VCaP (cell line): ENCODE data around the gene CHD5.
"Not testable (repeated sequence)": the region's sequence is repeated elsewhere in the genome, so short reads cannot be mapped to it uniquely, and the experiment has no call there.

Experiments
- H3K27ac ChIP-seq: fragments of 450-650 bp; 2 replicates; pipeline ENCODE4 v1.5.1; 2017
- TF ChIP-seq, protein P1 (sequence below): fragments of 450-650 bp; conservative IDR thresholded peaks from 2 replicates; pipeline ENCODE4 v1.5.1; 2017; ENCODE audit warnings: mild to moderate bottlenecking, moderate library complexity

Gene CHD5

DNA sequence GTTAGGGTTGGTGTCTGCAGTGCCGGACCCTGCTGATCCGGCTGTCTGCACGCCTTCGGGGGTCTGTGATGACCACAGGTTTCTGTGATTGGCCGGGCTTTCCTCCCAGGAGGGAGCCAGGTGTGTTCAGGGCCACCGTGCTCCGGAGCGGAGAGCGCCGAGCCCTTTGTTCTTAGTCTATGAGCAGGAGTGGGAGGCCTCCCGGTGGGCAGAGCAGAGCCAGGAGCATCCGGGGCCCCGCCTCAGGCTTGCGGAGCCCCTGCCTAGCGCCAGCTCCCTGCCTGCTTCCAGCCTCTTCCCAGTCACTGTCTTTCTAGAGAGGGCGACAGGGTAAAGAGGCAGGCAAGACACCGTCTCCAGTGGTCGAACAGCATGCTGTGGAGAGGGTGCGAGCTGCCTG lies 102.6 kb downstream of the CHD5 start:
- TF ChIP-seq, protein P1, sequence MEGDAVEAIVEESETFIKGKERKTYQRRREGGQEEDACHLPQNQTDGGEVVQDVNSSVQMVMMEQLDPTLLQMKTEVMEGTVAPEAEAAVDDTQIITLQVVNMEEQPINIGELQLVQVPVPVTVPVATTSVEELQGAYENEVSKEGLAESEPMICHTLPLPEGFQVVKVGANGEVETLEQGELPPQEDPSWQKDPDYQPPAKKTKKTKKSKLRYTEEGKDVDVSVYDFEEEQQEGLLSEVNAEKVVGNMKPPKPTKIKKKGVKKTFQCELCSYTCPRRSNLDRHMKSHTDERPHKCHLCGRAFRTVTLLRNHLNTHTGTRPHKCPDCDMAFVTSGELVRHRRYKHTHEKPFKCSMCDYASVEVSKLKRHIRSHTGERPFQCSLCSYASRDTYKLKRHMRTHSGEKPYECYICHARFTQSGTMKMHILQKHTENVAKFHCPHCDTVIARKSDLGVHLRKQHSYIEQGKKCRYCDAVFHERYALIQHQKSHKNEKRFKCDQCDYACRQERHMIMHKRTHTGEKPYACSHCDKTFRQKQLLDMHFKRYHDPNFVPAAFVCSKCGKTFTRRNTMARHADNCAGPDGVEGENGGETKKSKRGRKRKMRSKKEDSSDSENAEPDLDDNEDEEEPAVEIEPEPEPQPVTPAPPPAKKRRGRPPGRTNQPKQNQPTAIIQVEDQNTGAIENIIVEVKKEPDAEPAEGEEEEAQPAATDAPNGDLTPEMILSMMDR = no peak
- H3K27ac ChIP-seq = no peak overlapping the region

DNA sequence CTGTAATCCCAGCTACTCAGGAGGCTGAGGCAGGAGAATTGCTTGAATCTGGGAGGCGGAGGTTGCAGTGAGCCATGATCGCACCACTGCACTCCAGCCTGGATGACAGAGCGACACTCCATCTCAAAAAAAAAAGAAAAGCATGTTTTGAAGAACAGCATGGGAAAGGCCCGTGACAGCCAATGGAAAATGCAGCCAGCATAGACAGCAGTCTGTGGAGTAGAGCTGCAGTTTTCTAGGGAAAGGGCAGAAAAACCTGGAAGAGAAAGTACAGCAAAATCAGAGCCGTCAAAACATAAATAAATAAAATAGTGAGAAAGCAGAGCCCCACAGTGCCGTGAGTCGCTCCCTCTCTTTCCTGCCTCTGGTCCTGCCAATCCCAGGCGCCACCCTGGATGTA lies 103.1 kb downstream of the CHD5 start:
- not testable (repeated sequence) for H3K27ac ChIP-seq

DNA sequence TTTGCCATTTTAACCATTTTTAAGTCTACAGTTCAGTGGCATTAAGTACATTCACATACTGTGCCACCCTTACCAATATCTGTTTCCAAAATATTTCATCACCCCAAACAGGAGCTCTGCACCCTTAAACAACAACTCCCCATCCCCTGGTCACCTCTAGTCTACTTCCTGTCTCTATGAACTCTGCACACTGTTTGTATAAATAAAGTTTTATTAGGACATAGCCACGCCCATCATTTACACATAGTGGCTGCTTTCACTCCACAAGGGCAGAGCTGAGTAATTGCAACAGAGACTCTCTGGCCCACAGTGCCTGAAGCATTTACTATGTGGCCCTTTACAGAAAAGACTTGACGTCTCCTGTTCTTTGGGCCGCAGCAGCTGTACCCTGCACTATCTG lies 104.4 kb downstream of the CHD5 start:
- TF ChIP-seq, protein P1 = no peak
- no peak overlapping the region for H3K27ac ChIP-seq

DNA sequence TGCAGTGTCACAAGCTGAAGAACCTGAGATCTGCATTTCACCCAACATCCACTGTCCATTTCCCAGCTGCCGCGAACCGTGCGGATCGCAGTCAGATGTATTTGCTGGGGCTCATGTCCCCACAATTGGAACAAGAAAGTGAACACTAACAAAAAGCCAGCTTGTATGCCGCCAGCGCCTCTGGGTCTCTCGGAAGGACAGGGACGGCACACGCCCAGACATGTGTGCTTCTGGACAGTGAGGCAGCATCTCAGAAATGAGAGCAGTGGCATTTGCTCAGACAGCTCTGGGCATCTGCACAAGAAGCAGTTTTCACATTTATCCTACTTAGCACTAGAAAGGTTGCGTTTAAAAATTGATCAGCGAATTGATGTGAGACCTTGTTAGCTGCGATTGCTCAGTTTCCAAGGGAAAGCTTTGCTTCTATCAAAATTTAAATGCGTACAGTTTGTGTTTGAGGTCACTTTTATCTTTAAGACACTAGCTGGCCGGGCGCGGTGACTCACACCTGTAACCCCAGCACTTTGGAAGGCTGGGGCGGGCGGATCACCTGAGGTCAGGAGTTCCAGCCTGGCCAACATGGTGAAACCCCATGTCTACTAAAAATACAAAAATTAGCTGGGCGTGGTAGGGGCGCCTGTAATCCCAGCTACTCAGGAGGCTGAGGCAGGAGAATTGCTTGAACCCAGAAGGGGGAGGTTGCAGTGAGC lies 105.8 kb downstream of the CHD5 start:
- no peak overlapping the region for H3K27ac ChIP-seq
- TF ChIP-seq, protein P1 = no peak

DNA sequence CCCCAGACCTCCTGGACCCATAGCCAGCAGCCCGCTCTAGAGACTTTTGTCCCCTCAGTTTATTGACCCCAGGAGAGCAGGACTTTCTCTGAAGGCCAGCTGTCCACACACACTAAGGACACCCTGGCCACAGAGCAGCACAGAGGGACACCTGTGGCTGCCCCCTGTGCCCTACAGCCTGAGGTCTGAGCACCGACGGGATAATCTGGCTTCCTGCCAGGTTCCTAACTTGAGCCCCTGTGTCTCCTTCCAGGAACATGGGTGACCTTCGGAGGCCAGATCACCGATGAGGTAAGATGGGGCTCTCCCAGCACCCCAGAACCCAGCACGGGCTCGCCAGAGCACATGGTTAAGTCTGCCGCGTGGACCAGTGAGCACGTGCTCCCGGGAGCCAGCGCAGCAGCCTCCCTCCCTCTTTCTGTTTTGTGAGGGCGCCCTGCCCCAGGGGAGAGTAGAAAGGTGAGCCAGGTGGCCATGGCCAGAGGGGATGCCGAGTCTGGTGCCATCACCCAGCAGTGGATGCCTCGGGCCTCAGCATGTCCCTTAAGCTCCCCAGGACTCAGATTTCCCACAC lies 106.6 kb downstream of the CHD5 start:
- H3K27ac ChIP-seq = no peak overlapping the region
- TF ChIP-seq, protein P1 = no peak

DNA sequence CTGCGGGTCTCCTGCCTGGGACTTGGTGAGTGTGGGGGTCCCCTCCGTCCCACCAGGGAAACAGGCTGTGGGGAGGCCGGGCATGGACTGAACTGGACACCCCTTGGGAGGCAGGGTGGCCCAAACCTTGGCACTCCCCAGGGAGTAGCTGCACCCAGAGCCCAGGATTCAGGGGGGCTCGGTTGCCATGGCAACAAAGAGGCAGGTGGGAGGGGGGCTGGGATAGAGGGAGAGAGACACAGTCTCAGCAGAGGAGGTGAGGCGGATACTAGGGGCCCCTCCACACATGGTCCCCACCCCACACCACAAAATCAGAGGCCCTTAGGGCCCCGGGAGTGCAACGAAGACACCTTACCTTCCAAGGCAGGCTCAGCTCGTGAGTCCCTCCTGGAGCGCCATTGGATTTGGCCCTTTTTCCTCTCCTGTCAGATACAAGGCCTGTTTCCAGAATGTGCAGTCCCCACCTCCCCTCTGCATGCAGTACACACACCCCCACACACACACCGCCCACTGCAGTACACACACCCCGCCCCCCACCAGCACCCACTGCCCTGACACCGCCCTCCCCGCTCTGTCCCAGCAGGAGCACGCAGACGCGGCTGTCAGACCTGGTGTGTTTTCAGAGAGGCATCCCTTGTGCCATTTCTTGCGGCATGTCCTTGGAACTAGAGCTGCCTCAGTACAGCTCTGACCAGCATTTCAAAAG lies 107.2 kb downstream of the CHD5 start:
- no peak overlapping the region for H3K27ac ChIP-seq

DNA sequence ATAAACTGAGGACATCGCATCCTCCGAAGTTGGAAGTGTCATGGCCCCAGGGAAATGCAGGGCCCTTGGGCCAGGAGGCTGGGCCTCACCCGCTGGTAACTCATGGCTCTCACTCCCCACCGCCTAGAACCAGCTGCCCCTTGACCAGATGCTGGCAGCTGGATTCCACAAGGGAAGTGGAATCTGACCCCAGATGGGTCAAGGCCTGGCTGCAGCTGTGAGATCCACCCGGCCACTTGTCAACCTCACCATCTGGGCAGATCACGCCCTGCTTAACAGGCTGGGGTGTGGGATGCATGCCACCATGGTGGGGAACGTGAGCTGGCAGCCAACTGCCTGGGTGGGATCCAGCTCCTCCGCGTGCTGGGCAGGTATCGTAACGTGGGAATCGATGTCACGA lies 108.9 kb downstream of the CHD5 start:
- TF ChIP-seq, protein P1 = no peak
- no peak overlapping the region for H3K27ac ChIP-seq

More for the DNA sequence above, 107.2 kb downstream of the CHD5 start:
- TF ChIP-seq, protein P1 = no peak

DNA sequence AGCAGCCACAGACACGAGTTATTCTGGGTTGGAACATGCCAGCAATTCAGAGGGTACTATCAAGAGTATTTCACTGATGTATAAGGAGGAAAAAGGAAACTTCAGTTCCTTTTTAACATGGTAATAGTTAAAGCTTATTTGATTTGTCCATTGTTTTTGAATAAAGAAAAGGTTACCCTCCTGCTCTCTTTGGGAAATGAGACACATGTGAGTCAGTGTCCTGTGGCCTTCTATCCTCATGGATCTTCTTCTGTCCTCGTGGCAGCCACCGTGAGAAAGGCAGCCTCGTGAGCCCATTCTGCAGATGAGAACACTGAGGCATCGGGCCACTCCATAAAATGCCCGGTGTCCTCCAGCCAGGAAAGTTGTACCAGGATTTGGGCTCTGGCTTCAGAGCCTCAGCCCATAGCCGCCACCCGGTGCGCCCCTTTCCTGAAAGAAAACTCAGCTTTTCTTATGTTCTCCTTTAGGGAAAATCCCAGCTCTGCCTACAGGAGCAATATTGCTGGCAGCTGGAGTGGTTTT lies 109.6 kb downstream of the CHD5 start:
- no peak overlapping the region for H3K27ac ChIP-seq
- TF ChIP-seq, protein P1 = no peak
